HepG2 (cell line): ENCODE results near the gene LTC4S. TPM values are rescaled to one million over a fixed set of nuclear protein-coding genes. Genes with fewer than 3 reads are reported as not detected.

ENCODE experiments used
- CEBPB ChIP-seq: IDR thresholded peaks from 2 replicates; pipeline ENCODE4 v1.6.1; 2011; ENCODE audit warnings: low read depth, low read length, improper control_type of control experiment, borderline replicate concordance
- EHMT2 ChIP-seq: fragments of 200-600 bp; sonication (generic); IDR thresholded peaks from 2 replicates; pipeline ENCODE4 v1.7.0; 2017; ENCODE audit warnings: antibody characterized with exemption, low read depth, low read length, borderline replicate concordance
- FOXJ3 ChIP-seq: sonication (generic); formaldehyde crosslinking; IDR thresholded peaks from 2 replicates; pipeline ENCODE4 v1.4.0; 2020; ENCODE audit warnings: missing genetic modification reagents, mild to moderate bottlenecking, borderline replicate concordance
- MTA3 ChIP-seq: sonication (generic); formaldehyde crosslinking; IDR thresholded peaks from 2 replicates; pipeline ENCODE4 v1.4.0; 2020; ENCODE audit warnings: missing genetic modification reagents
- SMYD3 ChIP-seq: sonication (generic); formaldehyde crosslinking; IDR thresholded peaks from 2 replicates; pipeline ENCODE4 v1.8.1; 2023; ENCODE audit warnings: mild to moderate bottlenecking, missing genetic modification reagents
- THAP11 ChIP-seq: IDR thresholded peaks from 2 replicates; pipeline ENCODE4 v1.6.1; 2016; ENCODE audit warnings: missing biosample characterization, missing genetic modification reagents
- ZBTB7B ChIP-seq: sonication (generic); formaldehyde crosslinking; IDR thresholded peaks from 2 replicates; pipeline ENCODE4 v1.4.0; 2020; ENCODE audit warnings: missing genetic modification reagents
- ZNF10 ChIP-seq: sonication (generic); formaldehyde crosslinking; IDR thresholded peaks from 2 replicates; pipeline ENCODE4 v1.4.0; 2020; ENCODE audit warnings: mild to moderate bottlenecking, low read depth, missing genetic modification reagents, borderline replicate concordance
- ZNF124 ChIP-seq: sonication (generic); formaldehyde crosslinking; IDR thresholded peaks from 2 replicates; pipeline ENCODE4 v1.4.0; 2020; ENCODE audit warnings: missing genetic modification reagents
- ZNF256 ChIP-seq: sonication (generic); formaldehyde crosslinking; conservative IDR thresholded peaks from 2 replicates; pipeline ENCODE4 v1.4.0; 2020; ENCODE audit warnings: missing genetic modification reagents
- ZNF468 ChIP-seq: sonication (generic); formaldehyde crosslinking; IDR thresholded peaks from 2 replicates; pipeline ENCODE4 v1.8.0; 2022; ENCODE audit warnings: mild to moderate bottlenecking, moderate library complexity, missing genetic modification reagents
- ZNF543 ChIP-seq: sonication (generic); formaldehyde crosslinking; IDR thresholded peaks from 2 replicates; pipeline ENCODE4 v1.4.0; 2020; ENCODE audit warnings: mild to moderate bottlenecking, missing genetic modification reagents
- ZNF644 ChIP-seq: IDR thresholded peaks from 2 replicates; pipeline ENCODE4 v1.6.1; 2016; ENCODE audit warnings: low read depth
- ZNF841 ChIP-seq: sonication (generic); formaldehyde crosslinking; IDR thresholded peaks from 2 replicates; pipeline ENCODE4 v1.8.1; 2023; ENCODE audit warnings: missing genetic modification reagents, borderline replicate concordance
- ZSCAN25 ChIP-seq: sonication (generic); formaldehyde crosslinking; IDR thresholded peaks from 2 replicates; pipeline ENCODE4 v1.8.0; 2022; ENCODE audit warnings: mild to moderate bottlenecking, missing genetic modification reagents
- polyA plus RNA-seq, 8 experiments: library from polyadenylated mRNA; depleted of rRNA in 3 of 8; stranded (reverse) in 7 of 8; unstranded in 1 of 8; fragments of >200 nt; fragmentation: Illumina TruSeq in 4 of 8; extraction: Trizol in 4 of 8; gene quantifications; 2 replicates each; pipeline versions ENCODE4 v1.2.1 to v1.2.3, GENCODE V29; 2011 to 2016; ENCODE audit warnings: low read depth in 4 of 8, missing spikeins in 1 of 8, mixed read lengths in 1 of 8; ENCODE audit not compliant: insufficient read depth in 1 of 8
- total RNA-seq, 5 experiments: library from RNA; depleted of rRNA; stranded (reverse); fragments of >200 nt; fragmentation: Illumina TruSeq; extraction: Trizol; gene quantifications; 2 replicates each; pipeline ENCODE4 v1.2.3, GENCODE V29; 2016; ENCODE audit warnings: low read depth in 1 of 5
- TF ChIP-seq, protein P1 (sequence below): sonication (generic); formaldehyde crosslinking; IDR thresholded peaks from 2 replicates; pipeline ENCODE4 v1.8.1; 2022; ENCODE audit warnings: low read depth, mild to moderate bottlenecking, missing genetic modification reagents
- TF ChIP-seq, protein P2 (sequence below): sonication (generic); formaldehyde crosslinking; IDR thresholded peaks from 2 replicates; pipeline ENCODE4 v1.5.1; 2020; ENCODE audit warnings: mild to moderate bottlenecking, missing genetic modification reagents, moderate library complexity
- TF ChIP-seq, protein P3 (sequence below): sonication (generic); formaldehyde crosslinking; IDR thresholded peaks from 2 replicates; pipeline ENCODE4 v1.4.0; 2020; ENCODE audit warnings: mild to moderate bottlenecking, missing genetic modification reagents
- TF ChIP-seq, protein P4 (sequence below): IDR thresholded peaks from 2 replicates; pipeline ENCODE4 v1.6.1; 2016; ENCODE audit warnings: missing biosample characterization, missing genetic modification reagents, low read depth
- TF ChIP-seq, protein P5 (sequence below): sonication (generic); formaldehyde crosslinking; IDR thresholded peaks from 2 replicates; pipeline ENCODE4 v1.4.0; 2020; ENCODE audit warnings: mild to moderate bottlenecking, low read depth, missing genetic modification reagents
- TF ChIP-seq, protein P6 (sequence below): IDR thresholded peaks from 2 replicates; pipeline ENCODE4 v1.6.1; 2016; ENCODE audit warnings: missing genetic modification reagents, missing compliant biosample characterization

LTC4S gene
- total and polyA plus RNA-seq, 2 of the 13 experiments (the other 11 are each of a cell fraction or from before 2014, with no cell fraction given), result 0.35 TPM; not detected in 1

DNA sequence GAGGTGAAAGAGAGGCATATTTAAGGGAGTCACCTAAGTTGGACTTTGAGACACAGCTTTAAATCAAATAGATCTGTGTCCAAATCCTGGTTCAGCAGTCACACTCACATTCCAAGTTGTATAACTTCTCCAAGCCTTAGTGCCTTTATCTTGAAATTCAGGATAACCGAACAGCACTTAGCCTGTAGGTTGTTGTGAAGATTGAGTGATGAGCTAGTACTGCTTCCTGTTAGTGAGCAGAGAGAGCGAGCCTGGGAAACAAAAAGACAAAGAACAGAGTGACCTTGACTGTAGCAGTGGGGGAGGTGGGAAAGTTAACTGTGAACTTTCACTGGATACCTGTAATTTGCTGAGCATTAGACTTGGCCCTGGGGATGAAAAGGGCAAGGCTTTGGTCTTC is 38.8 kb upstream of the LTC4S start (continued):
- TF ChIP-seq, protein P1, sequence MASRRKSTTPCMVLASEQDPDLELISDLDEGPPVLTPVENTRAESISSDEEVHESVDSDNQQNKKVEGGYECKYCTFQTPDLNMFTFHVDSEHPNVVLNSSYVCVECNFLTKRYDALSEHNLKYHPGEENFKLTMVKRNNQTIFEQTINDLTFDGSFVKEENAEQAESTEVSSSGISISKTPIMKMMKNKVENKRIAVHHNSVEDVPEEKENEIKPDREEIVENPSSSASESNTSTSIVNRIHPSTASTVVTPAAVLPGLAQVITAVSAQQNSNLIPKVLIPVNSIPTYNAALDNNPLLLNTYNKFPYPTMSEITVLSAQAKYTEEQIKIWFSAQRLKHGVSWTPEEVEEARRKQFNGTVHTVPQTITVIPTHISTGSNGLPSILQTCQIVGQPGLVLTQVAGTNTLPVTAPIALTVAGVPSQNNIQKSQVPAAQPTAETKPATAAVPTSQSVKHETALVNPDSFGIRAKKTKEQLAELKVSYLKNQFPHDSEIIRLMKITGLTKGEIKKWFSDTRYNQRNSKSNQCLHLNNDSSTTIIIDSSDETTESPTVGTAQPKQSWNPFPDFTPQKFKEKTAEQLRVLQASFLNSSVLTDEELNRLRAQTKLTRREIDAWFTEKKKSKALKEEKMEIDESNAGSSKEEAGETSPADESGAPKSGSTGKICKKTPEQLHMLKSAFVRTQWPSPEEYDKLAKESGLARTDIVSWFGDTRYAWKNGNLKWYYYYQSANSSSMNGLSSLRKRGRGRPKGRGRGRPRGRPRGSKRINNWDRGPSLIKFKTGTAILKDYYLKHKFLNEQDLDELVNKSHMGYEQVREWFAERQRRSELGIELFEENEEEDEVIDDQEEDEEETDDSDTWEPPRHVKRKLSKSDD, result no peak
- TF ChIP-seq CEBPB (no peak), ZSCAN25 (CRISPR knock-in tag) (no peak), ZNF644 (CRISPR knock-in tag) (no peak), SMYD3 (CRISPR knock-in tag) (no peak), ZBTB7B (CRISPR knock-in tag) (no peak), EHMT2 (no peak), ZNF256 (CRISPR knock-in tag) (no peak), ZNF543 (CRISPR knock-in tag) (no peak), MTA3 (no peak), FOXJ3 (CRISPR knock-in tag) (no peak), ZNF841 (CRISPR knock-in tag) (no peak), ZNF10 (CRISPR knock-in tag) (no peak), ZNF124 (CRISPR knock-in tag) (no peak), ZNF468 (CRISPR knock-in tag) (no peak), THAP11 (CRISPR knock-in tag) (0 out of 2 replicates have a peak, but pooled peaks have one; percentile 23)
- TF ChIP-seq, protein P2, sequence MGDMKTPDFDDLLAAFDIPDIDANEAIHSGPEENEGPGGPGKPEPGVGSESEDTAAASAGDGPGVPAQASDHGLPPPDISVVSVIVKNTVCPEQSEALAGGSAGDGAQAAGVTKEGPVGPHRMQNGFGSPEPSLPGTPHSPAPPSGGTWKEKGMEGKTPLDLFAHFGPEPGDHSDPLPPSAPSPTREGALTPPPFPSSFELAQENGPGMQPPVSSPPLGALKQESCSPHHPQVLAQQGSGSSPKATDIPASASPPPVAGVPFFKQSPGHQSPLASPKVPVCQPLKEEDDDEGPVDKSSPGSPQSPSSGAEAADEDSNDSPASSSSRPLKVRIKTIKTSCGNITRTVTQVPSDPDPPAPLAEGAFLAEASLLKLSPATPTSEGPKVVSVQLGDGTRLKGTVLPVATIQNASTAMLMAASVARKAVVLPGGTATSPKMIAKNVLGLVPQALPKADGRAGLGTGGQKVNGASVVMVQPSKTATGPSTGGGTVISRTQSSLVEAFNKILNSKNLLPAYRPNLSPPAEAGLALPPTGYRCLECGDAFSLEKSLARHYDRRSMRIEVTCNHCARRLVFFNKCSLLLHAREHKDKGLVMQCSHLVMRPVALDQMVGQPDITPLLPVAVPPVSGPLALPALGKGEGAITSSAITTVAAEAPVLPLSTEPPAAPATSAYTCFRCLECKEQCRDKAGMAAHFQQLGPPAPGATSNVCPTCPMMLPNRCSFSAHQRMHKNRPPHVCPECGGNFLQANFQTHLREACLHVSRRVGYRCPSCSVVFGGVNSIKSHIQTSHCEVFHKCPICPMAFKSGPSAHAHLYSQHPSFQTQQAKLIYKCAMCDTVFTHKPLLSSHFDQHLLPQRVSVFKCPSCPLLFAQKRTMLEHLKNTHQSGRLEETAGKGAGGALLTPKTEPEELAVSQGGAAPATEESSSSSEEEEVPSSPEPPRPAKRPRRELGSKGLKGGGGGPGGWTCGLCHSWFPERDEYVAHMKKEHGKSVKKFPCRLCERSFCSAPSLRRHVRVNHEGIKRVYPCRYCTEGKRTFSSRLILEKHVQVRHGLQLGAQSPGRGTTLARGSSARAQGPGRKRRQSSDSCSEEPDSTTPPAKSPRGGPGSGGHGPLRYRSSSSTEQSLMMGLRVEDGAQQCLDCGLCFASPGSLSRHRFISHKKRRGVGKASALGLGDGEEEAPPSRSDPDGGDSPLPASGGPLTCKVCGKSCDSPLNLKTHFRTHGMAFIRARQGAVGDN (CRISPR knock-in tag), result no peak
- TF ChIP-seq, protein P3, sequence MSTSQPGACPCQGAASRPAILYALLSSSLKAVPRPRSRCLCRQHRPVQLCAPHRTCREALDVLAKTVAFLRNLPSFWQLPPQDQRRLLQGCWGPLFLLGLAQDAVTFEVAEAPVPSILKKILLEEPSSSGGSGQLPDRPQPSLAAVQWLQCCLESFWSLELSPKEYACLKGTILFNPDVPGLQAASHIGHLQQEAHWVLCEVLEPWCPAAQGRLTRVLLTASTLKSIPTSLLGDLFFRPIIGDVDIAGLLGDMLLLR (CRISPR knock-in tag), result no peak
- TF ChIP-seq, protein P4, sequence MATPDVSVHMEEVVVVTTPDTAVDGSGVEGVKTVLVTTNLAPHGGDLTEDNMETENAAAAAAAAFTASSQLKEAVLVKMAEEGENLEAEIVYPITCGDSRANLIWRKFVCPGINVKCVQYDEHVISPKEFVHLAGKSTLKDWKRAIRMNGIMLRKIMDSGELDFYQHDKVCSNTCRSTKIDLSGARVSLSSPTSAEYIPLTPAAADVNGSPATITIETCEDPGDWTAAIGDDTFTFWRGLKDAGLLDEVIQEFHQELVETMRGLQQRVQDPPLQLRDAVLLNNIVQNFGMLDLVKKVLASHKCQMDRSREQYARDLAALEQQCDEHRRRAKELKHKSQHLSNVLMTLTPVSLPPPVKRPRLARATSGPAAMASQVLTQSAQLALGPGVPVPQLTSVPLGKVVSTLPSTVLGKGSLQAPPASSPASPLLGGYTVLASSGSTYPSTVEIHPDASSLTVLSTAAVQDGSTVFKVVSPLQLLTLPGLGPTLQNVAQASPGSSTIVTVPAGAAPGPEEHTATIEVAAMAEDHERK (CRISPR knock-in tag), result no peak
- TF ChIP-seq, protein P5, sequence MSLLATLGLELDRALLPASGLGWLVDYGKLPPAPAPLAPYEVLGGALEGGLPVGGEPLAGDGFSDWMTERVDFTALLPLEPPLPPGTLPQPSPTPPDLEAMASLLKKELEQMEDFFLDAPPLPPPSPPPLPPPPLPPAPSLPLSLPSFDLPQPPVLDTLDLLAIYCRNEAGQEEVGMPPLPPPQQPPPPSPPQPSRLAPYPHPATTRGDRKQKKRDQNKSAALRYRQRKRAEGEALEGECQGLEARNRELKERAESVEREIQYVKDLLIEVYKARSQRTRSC (CRISPR knock-in tag), result no peak
- TF ChIP-seq, protein P6, sequence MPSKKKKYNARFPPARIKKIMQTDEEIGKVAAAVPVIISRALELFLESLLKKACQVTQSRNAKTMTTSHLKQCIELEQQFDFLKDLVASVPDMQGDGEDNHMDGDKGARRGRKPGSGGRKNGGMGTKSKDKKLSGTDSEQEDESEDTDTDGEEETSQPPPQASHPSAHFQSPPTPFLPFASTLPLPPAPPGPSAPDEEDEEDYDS, result 0 out of 2 replicates have a peak, but pooled peaks have one; percentile 24
